Astrocyte (in vitro differentiated cells and primary cell): ENCODE results near the gene SH2D2A. TPM values are rescaled to one million over a fixed set of nuclear protein-coding genes. Genes with fewer than 3 reads are reported as not detected.

Source experiments
- DNase-seq: peaks from one replicate; pipeline ENCODE4 v3.0.0-alpha.2; 2010; ENCODE audit warnings: low read depth
- FAIRE-seq: peaks from 2 replicates; lab custom pipeline; 2011; peaks lifted over from hg19 to GRCh38; lab: Jason Lieb, UNC
- H2AFZ ChIP-seq: 2 replicates; pipeline ENCODE4 v1.6.0; 2012; ENCODE audit warnings: low read depth, low read length, inconsistent platforms
- H3K27ac ChIP-seq: 2 replicates; pipeline ENCODE4 v1.5.1; 2011; ENCODE audit warnings: low read depth, low read length, inconsistent platforms
- H3K27me3 ChIP-seq: 2 replicates; pipeline ENCODE4 v1.6.0; 2011; ENCODE audit warnings: low read length, inconsistent platforms; ENCODE audit not compliant: insufficient read depth
- H3K36me3 ChIP-seq: 2 replicates; pipeline ENCODE4 v1.5.1; 2011; ENCODE audit warnings: low read length, inconsistent platforms; ENCODE audit not compliant: insufficient read depth
- H3K4me1 ChIP-seq: 2 replicates; pipeline ENCODE4 v1.5.1; 2011; ENCODE audit warnings: low read length, inconsistent platforms; ENCODE audit not compliant: insufficient read depth
- H3K4me2 ChIP-seq: 2 replicates; pipeline ENCODE4 v1.6.0; 2012; ENCODE audit warnings: low read length, inconsistent platforms
- H3K4me3 ChIP-seq: 2 replicates; pipeline ENCODE4 v1.5.1; 2011; ENCODE audit warnings: low read depth, mild to moderate bottlenecking, low read length, inconsistent platforms; ENCODE audit not compliant: insufficient read depth
- H3K79me2 ChIP-seq: 2 replicates; pipeline ENCODE4 v1.6.0; 2012; ENCODE audit warnings: mild to moderate bottlenecking, low read length, inconsistent platforms; ENCODE audit not compliant: insufficient read depth
- H3K9ac ChIP-seq: 2 replicates; pipeline ENCODE4 v1.6.0; 2012; ENCODE audit warnings: mild to moderate bottlenecking, low read length, inconsistent platforms
- H3K9me3 ChIP-seq: 2 replicates; pipeline ENCODE4 v1.5.1; 2012; ENCODE audit warnings: low read depth, mild to moderate bottlenecking, low read length, inconsistent platforms; ENCODE audit not compliant: insufficient read depth
- H4K20me1 ChIP-seq: 2 replicates; pipeline ENCODE4 v1.6.0; 2012; ENCODE audit warnings: low read length, inconsistent platforms; ENCODE audit not compliant: insufficient read depth
- H3K27ac Mint-ChIP-seq: one replicate; pipeline ENCODE4 v1.8.0; 2021; ENCODE audit warnings: mild to moderate bottlenecking, mixed read lengths; ENCODE audit not compliant: unreplicated experiment
- H3K27me3 Mint-ChIP-seq: one replicate; pipeline ENCODE4 v1.8.0; 2021; ENCODE audit warnings: low read depth, mixed read lengths; ENCODE audit not compliant: unreplicated experiment
- H3K36me3 Mint-ChIP-seq: one replicate; pipeline ENCODE4 v1.8.0; 2021; ENCODE audit warnings: low read depth, mixed read lengths; ENCODE audit not compliant: unreplicated experiment
- H3K4me1 Mint-ChIP-seq: one replicate; pipeline ENCODE4 v1.8.0; 2021; ENCODE audit warnings: low read depth, mixed read lengths; ENCODE audit not compliant: unreplicated experiment
- H3K4me3 Mint-ChIP-seq: one replicate; pipeline ENCODE4 v1.8.0; 2021; ENCODE audit warnings: mild to moderate bottlenecking, moderate library complexity, mixed read lengths; ENCODE audit not compliant: unreplicated experiment
- H3K9me3 Mint-ChIP-seq: one replicate; pipeline ENCODE4 v1.8.0; 2021; ENCODE audit warnings: mild to moderate bottlenecking, mixed read lengths; ENCODE audit not compliant: unreplicated experiment
- CTCF ChIP-seq: IDR thresholded peaks from 2 replicates; pipeline ENCODE4 v1.5.1; 2011; ENCODE audit warnings: low read depth, mild to moderate bottlenecking, inconsistent platforms, low read length, moderate library complexity; ENCODE audit not compliant: insufficient read depth
- EZH2 ChIP-seq: IDR thresholded peaks from 2 replicates; pipeline ENCODE4 v1.6.1; 2012; ENCODE audit warnings: mild to moderate bottlenecking, low read length, inconsistent platforms; ENCODE audit not compliant: insufficient read depth
- total RNA-seq: library from RNA; stranded (reverse); gene quantifications from 2 replicates; pipeline ENCODE4 v1.2.1, GENCODE V29; 2021

Gene SH2D2A
- total RNA-seq, 1 donor from 2014 or later: 1.1 TPM

DNA sequence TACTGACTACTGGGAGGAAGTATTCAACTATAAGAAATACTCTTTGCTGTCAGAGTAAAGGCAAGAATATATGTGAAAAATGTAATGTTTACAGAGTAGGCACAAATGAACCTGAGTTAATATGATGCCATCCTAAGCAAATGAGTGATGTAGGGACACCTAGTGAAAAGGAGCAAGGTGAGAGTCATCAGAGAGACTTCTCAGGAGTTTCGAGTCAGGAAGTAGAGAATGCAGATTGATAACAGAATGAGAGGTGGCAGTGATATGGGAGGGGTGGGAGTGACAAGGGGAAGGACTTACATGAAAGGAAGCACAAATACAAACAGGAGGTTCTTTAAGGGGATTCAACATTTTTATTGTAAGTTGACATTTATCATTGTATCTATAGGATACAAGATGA lies 39.1 kb downstream of the SH2D2A start:
- Mint-ChIP-seq H3K27ac (no peak overlapping the region), H3K27me3 (no peaks in the 10 kb centered on the region), H3K36me3 (peaks cover 1% of the 10 kb centered on the region), H3K4me1 (peaks cover 32% of the 10 kb centered on the region), H3K4me3 (no peak overlapping the region), H3K9me3 (no peaks in the 10 kb centered on the region)
- FAIRE-seq: no peak
- peaks cover 79% of the 10 kb centered on the region for H4K20me1 ChIP-seq
- DNase-seq: no peak
- H3K9me3 ChIP-seq: no peaks in the 10 kb centered on the region
- H3K9ac ChIP-seq: no peak overlapping the region
- peaks cover 2% of the 10 kb centered on the region for H3K36me3 ChIP-seq
- no peak overlapping the region for H3K4me3 ChIP-seq
- peaks cover 8% of the 10 kb centered on the region for H3K4me1 ChIP-seq
- no peak overlapping the region for H3K4me2 ChIP-seq
- TF ChIP-seq CTCF (no peak), EZH2 (no peak)
- no peak overlapping the region for H3K27ac ChIP-seq
- H3K79me2 ChIP-seq: peaks cover 93% of the 10 kb centered on the region
- H2AFZ ChIP-seq: no peak overlapping the region
- H3K27me3 ChIP-seq: no peaks in the 10 kb centered on the region

DNA sequence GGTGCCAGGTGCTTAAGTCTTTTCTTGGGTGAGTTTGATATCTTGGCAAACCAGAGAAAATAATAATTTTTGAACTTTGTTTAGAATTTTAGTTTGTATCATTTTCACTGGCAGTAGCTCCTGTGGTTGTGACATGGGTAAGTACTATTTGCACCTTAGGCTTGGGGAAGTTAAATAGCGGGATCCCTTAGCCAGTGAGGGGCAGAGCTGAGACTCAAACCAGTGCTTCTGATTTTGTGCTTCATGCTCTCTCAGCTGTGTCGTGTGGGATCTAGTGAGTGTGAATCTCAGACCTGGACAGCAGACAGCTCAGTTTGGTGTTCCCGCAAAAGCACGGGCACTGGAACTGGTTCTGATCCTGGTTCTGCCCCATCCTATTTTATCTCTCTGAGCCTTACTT lies 39.7 kb downstream of the SH2D2A start:
- peaks cover 79% of the 10 kb centered on the region for H4K20me1 ChIP-seq
- H3K79me2 ChIP-seq: peaks cover 93% of the 10 kb centered on the region
- no peak overlapping the region for H3K4me3 Mint-ChIP-seq
- H3K27ac Mint-ChIP-seq: no peak overlapping the region
- no peaks in the 10 kb centered on the region for H3K27me3 Mint-ChIP-seq
- H3K4me2 ChIP-seq: no peak overlapping the region
- TF ChIP-seq CTCF (no peak), EZH2 (no peak)
- H3K4me3 ChIP-seq: no peak overlapping the region
- H3K36me3 ChIP-seq: no peaks in the 10 kb centered on the region
- no peak overlapping the region for H3K9ac ChIP-seq
- no peaks in the 10 kb centered on the region for H3K9me3 ChIP-seq
- DNase-seq (no peak), FAIRE-seq (no peak)
- H2AFZ ChIP-seq: no peak overlapping the region
- H3K27ac ChIP-seq: no peak overlapping the region
- peaks cover 30% of the 10 kb centered on the region for H3K4me1 Mint-ChIP-seq
- no peaks in the 10 kb centered on the region for H3K9me3 Mint-ChIP-seq
- peaks cover 1% of the 10 kb centered on the region for H3K36me3 Mint-ChIP-seq
- H3K4me1 ChIP-seq: peaks cover 8% of the 10 kb centered on the region
- no peaks in the 10 kb centered on the region for H3K27me3 ChIP-seq

GRCh38 chr1:156775799-156776198 lies 40.8 kb downstream of the SH2D2A start:
- no peak for TF ChIP-seq CTCF
- no peak for TF ChIP-seq EZH2
- Histone ChIP-seq H3K79me2 (peaks cover 92% of the 10 kb centered on the region), H2AFZ (no peak overlapping the region), H3K4me2 (no peak overlapping the region), H3K27me3 (no peaks in the 10 kb centered on the region), H3K27ac (no peak overlapping the region), H4K20me1 (peaks cover 78% of the 10 kb centered on the region), H3K9ac (no peak overlapping the region), H3K4me3 (no peak overlapping the region), H3K4me1 (peaks cover 3% of the 10 kb centered on the region), H3K36me3 (peaks cover 2% of the 10 kb centered on the region), H3K9me3 (no peaks in the 10 kb centered on the region)
- H3K36me3 Mint-ChIP-seq: peaks cover 1% of the 10 kb centered on the region
- H3K4me3 Mint-ChIP-seq: no peak overlapping the region
- H3K4me1 Mint-ChIP-seq: peaks cover 25% of the 10 kb centered on the region
- no peak for FAIRE-seq
- H3K27me3 Mint-ChIP-seq: no peaks in the 10 kb centered on the region
- no peak overlapping the region for H3K27ac Mint-ChIP-seq
- DNase-seq: no peak
- no peaks in the 10 kb centered on the region for H3K9me3 Mint-ChIP-seq
